ENCODE measurements around the gene PTER. TPM values are rescaled to one million over a fixed set of nuclear protein-coding genes. Genes with fewer than 3 reads are reported as not detected.

The PTER gene
- total RNA-seq, 4 donors from 2014 or later, result 4.1 to 13.5 (median 11.0) TPM

DNA sequence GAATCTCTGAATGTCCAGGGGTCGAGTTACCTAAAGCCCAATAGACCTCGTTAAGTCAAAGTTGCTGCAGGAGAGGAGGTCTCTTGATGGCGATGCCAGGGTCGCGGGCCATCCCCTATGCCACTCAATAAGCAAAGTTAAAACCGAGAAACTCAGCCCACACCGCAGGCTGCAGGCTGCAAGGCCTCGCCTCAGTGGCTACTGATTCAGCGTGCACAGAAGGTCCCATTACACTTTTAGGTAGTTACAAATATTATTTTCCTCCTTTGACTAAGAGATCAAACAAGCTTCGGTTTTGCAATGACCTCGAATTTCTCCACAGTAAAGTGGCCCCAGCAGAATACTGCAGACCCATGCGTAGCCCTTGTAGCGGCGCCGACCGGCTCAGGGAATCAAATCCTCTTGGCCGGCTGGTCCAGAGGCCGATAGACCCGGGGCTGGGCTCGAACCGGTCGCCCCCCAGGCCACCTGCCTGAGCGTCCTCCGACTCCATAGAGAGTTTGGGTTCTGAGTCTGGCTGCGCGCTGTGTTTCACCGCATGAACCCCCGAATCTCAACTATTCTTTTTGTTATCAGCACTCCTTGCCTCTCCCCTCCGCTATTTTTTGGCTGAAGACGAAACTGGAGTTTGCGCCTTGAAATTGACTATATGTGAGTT, 82.6 kb downstream of the PTER start:
- H3K4me3 ChIP-seq, result no peak overlapping the region
- peaks cover 0 to 15% of the 10 kb centered on the region in 2 donors for H3K4me1 ChIP-seq
- TF ChIP-seq POLR2A (IDR thresholded peaks at IDR 0.05), result no peak
- peaks cover 7 to 9% of the 10 kb centered on the region in 2 donors for H3K27me3 ChIP-seq
- intact Hi-C loops (cut with DNase I; ENCODE audit: low total_unique reads), result no loop called here
- H3K9me3 ChIP-seq, result no peaks in the 10 kb centered on the region
- H3K27ac ChIP-seq, result no peak overlapping the region
- no peak for DNase-seq
- H3K36me3 ChIP-seq, result no peaks in the 10 kb centered on the region

GRCh38 chr10:16519908-16520861, 83.4 kb downstream of the PTER start:
- TF ChIP-seq POLR2A (IDR thresholded peaks at IDR 0.05) (no peak), CTCF (IDR thresholded peaks at IDR 0.05) (no peak)
- Histone ChIP-seq H3K4me1 (peaks cover 0 to 15% of the 10 kb centered on the region in 2 donors), H3K9me3 (no peaks in the 10 kb centered on the region), H3K27ac (no peak overlapping the region), H3K36me3 (no peaks in the 10 kb centered on the region), H3K27me3 (peaks cover 7 to 9% of the 10 kb centered on the region in 2 donors), H3K4me3 (no peak overlapping the region)
- intact Hi-C loops (cut with DNase I; ENCODE audit: low total_unique reads), result no loop called here
- DNase-seq, result no peak

DNA sequence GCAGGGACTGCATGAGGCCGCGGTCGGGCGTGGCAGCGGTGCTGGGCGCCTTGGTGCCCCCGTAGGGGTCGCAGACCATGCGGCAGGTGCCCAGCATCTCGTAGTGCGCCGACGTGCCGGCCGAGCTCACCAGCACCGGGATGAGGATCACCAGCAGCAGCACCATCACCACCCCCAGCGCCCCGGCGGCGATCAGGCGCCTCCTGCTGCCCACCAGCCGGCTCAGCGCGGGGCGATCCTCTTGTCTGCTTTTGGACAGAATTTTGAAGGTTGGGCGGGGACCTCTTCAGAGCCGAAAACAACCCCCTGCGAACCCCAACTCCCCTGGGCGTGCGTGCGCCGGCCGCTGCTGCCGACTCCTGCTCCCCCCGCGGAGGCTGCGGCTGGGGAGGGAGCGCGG, 84.1 kb downstream of the PTER start:
- peaks cover 0 to 15% of the 10 kb centered on the region in 2 donors for H3K4me1 ChIP-seq
- H3K36me3 ChIP-seq, result no peaks in the 10 kb centered on the region
- DNase-seq, result no peak
- no peak overlapping the region for H3K27ac ChIP-seq
- peak overlapping the region; percentile 11 to 35 for H3K4me3 ChIP-seq
- H3K27me3 ChIP-seq, result peaks cover 7 to 9% of the 10 kb centered on the region in 2 donors
- intact Hi-C loops (cut with DNase I; ENCODE audit: low total_unique reads), result no loop called here
- TF ChIP-seq CTCF (IDR thresholded peaks at IDR 0.05), result no peak
- TF ChIP-seq POLR2A (IDR thresholded peaks at IDR 0.05), result no peak
- H3K9me3 ChIP-seq, result no peaks in the 10 kb centered on the region

- Histone ChIP-seq H3K27ac (no peak within 1 kb of the TSS), H3K4me1 (peaks cover 0 to 15% of the 10 kb centered on the region in 2 donors), H3K4me3 (peak within 1 kb of the TSS; percentile 11 to 35), H3K9me3 (no peaks in the 10 kb centered on the region), H3K27me3 (peaks cover 7 to 9% of the 10 kb centered on the region in 2 donors), H3K36me3 (no peaks in the 10 kb centered on the region)
- intact Hi-C loops (cut with DNase I; ENCODE audit: low total_unique reads), result no loop called here
- DNase-seq, result no peak
- TF ChIP-seq CTCF (IDR thresholded peaks at IDR 0.05), result no peak
- no peak for TF ChIP-seq POLR2A (IDR thresholded peaks at IDR 0.05)
Observed at GRCh38 chr10:16521311-16522016, 84.7 kb downstream of the PTER start, which contains the start of gene C1QL3. Gene C1QL3 (minus strand): TSS chr10:16521879. CDS start chr10:16521065, 814 bp downstream.

DNA sequence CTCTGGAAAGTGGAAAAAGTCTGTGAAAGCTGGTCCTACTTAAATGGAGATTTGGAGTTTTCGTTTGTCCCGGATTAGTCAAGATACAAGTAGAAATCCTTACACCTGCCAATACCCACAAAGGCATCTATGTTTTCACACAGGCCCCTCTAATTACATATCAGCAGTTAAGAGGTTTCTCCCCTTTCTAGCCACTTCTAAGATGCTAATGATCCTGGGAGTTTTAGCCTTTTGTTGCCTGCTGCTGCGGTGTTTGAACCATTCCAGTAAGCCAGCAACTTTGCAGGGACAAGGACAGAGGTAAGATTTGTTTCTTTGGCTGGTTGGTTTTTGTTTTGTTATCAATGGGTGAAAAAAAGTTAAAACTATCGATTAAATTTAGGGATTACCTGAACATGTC, 90.6 kb downstream of the PTER start:
- TF ChIP-seq CTCF (IDR thresholded peaks at IDR 0.05) (no peak), POLR2A (IDR thresholded peaks at IDR 0.05) (no peak)
- Histone ChIP-seq H3K4me1 (no peaks in the 10 kb centered on the region), H3K9me3 (no peaks in the 10 kb centered on the region), H3K27me3 (no peaks in the 10 kb centered on the region), H3K27ac (no peak overlapping the region), H3K36me3 (no peaks in the 10 kb centered on the region), H3K4me3 (no peak overlapping the region)
- no peak for DNase-seq
- intact Hi-C loops (cut with DNase I; ENCODE audit: low total_unique reads), result no loop called here

Data from uterus (tissue), 4 donors.